ENCODE results near the gene CCDC69. TPM values are rescaled to one million over a fixed set of nuclear protein-coding genes. Genes with fewer than 3 reads are reported as not detected.

CCDC69 gene
- total RNA-seq, 4 donors from 2014 or later = 93.4 to 128 (median 114) TPM

- no peaks in the 10 kb centered on the region for H3K4me1 ChIP-seq
- no peak for ATAC-seq
- H3K4me3 ChIP-seq = no peak overlapping the region
- DNase-seq = no peak
- peak overlapping the region in 1 of 4 donors; percentile 16 for H3K27ac ChIP-seq
- intact Hi-C loops (cut with DNase I; ENCODE audit: low total_unique reads) = no loop called here
- no peaks in the 10 kb centered on the region for H3K9me3 ChIP-seq
- no peak for TF ChIP-seq POLR2A (IDR thresholded peaks at IDR 0.05)
- TF ChIP-seq CTCF (IDR thresholded peaks at IDR 0.05 in 4 of 5, conservative IDR thresholded peaks at IDR 0.05 in 1 of 5) = no peak
- in situ Hi-C loops (cut with MboI; ENCODE audit: low sequenced_read_pairs in 4 of 4) = loop anchor here in 1 of 4 donors (25.0 kb wide), 1 partner anchor 103 kb away; no protein-coding TSS in a partner anchor
- H3K27me3 ChIP-seq = no peaks in the 10 kb centered on the region
- peaks cover 2 to 98% of the 10 kb centered on the region in 2 donors for H3K36me3 ChIP-seq
Observed at GRCh38 chr5:151134228-151134627, 89.7 kb downstream of the CCDC69 start.

- no peaks in the 10 kb centered on the region for H3K27me3 ChIP-seq
- DNase-seq (no peak), ATAC-seq (no peak)
- H3K4me1 ChIP-seq = no peaks in the 10 kb centered on the region
- no peak overlapping the region for H3K27ac ChIP-seq
- TF ChIP-seq CTCF (IDR thresholded peaks at IDR 0.05 in 4 of 5, conservative IDR thresholded peaks at IDR 0.05 in 1 of 5) (no peak), POLR2A (IDR thresholded peaks at IDR 0.05) (no peak)
- in situ Hi-C loops (cut with MboI; ENCODE audit: low sequenced_read_pairs in 4 of 4) = loop anchor here in 1 of 4 donors (25.0 kb wide), 1 partner anchor 104 kb away; no protein-coding TSS in a partner anchor
- H3K4me3 ChIP-seq = no peak overlapping the region
- H3K36me3 ChIP-seq = peaks cover 5 to 98% of the 10 kb centered on the region in 2 donors
- no peaks in the 10 kb centered on the region for H3K9me3 ChIP-seq
- intact Hi-C loops (cut with DNase I; ENCODE audit: low total_unique reads) = no loop called here
Observed at GRCh38 chr5:151132963-151133362, 90.9 kb downstream of the CCDC69 start.

Other genes starting within 250 kb of the CCDC69 start
- gene GPX3, start 203.5 kb downstream of the CCDC69 start, total RNA-seq = 1,000 to 10,000 TPM in 1 of 4 donors, 100 to 1,000 TPM in 3; 504 to 1,227 (median 655) TPM
- gene TNIP1, start 143.1 kb downstream of the CCDC69 start, total RNA-seq = 100 to 1,000 TPM; 112 to 228 (median 188) TPM
- 100 to 1,000 TPM in 3 of 4 donors, 10 to 100 TPM in 1; 91.6 to 164 (median 142) TPM for gene ANXA6, start 66.3 kb downstream of the CCDC69 start, total RNA-seq
- gene GM2A, start 29.1 kb upstream of the CCDC69 start, total RNA-seq = 1 to 10 TPM; 5.0 to 7.2 (median 5.7) TPM
- gene SLC36A3, start 79.7 kb upstream of the CCDC69 start, total RNA-seq = not detected
- 10 to 100 TPM in 3 of 4 donors, 1 to 10 TPM in 1; 8.8 to 22.9 (median 16.4) TPM for gene SLC36A2, start 123.5 kb upstream of the CCDC69 start, total RNA-seq
- gene SLC36A1, start 223.5 kb upstream of the CCDC69 start, total RNA-seq = 10 to 100 TPM in 2 of 4 donors, 1 to 10 TPM in 2; 4.6 to 14.7 (median 8.5) TPM

Data from gastrocnemius medialis (tissue), 4 donors.